ENCODE results near the gene FANCD2OS. TPM values are rescaled to one million over a fixed set of nuclear protein-coding genes. Genes with fewer than 3 reads are reported as not detected.

The FANCD2OS gene
- total RNA-seq, 4 donors from 2014 or later: not detected

GRCh38 chr3:10150987-10151386 is 42.9 kb upstream of the FANCD2OS start:
- no peak overlapping the region for H3K4me3 ChIP-seq (ENCODE audit: low read depth, poor library complexity, severe bottlenecking)
- no peak for TF ChIP-seq POLR2A (IDR thresholded peaks at IDR 0.05)
- no peak for TF ChIP-seq CTCF (IDR thresholded peaks at IDR 0.05)
- no peak for DNase-seq (ENCODE audit: low spot score in 2 of 2)
- 75 to 80% methylated on average over 6 of the region's 6 CpGs for WGBS, 2 donors
- intact Hi-C loops (cut with DNase I; ENCODE audit: low total_unique reads): no loop called here

- 89 to 94% methylated on average over 8 of the region's 8 CpGs for WGBS, 2 donors
- DNase-seq (ENCODE audit: low spot score in 2 of 2): no peak
- intact Hi-C loops (cut with DNase I; ENCODE audit: low total_unique reads): loop anchor here (10.0 kb wide), 1 partner anchor 66 kb away; no protein-coding TSS in a partner anchor
- no peak overlapping the region for H3K4me3 ChIP-seq (ENCODE audit: low read depth, poor library complexity, severe bottlenecking)
- TF ChIP-seq POLR2A (IDR thresholded peaks at IDR 0.05) (no peak), CTCF (IDR thresholded peaks at IDR 0.05) (no peak)
These were observed 41.2 kb upstream of the FANCD2OS start for GRCh38 chr3:10149226-10149625.

GRCh38 chr3:10145685-10146084 is 37.6 kb upstream of the FANCD2OS start:
- 79 to 85% methylated on average over 4 of the region's 4 CpGs for WGBS, 2 donors
- no peak overlapping the region for H3K4me3 ChIP-seq (ENCODE audit: low read depth, poor library complexity, severe bottlenecking)
- intact Hi-C loops (cut with DNase I; ENCODE audit: low total_unique reads): loop anchor here (10.0 kb wide), 1 partner anchor 69 kb away; no protein-coding TSS in a partner anchor
- TF ChIP-seq POLR2A (IDR thresholded peaks at IDR 0.05) (no peak), CTCF (IDR thresholded peaks at IDR 0.05) (no peak)
- DNase-seq (ENCODE audit: low spot score in 2 of 2): no peak

- peak in 1 of 2 donors; percentile 87 for DNase-seq (ENCODE audit: low spot score in 2 of 2)
- 72 to 73% methylated on average over 29 of the region's 29 CpGs for WGBS, 2 donors
These were observed 34.9 kb upstream of the FANCD2OS start for GRCh38 chr3:10142707-10143560.

GRCh38 chr3:10140996-10141546 is 33.0 kb upstream of the FANCD2OS start:
- TF ChIP-seq CTCF (IDR thresholded peaks at IDR 0.05) (no peak), POLR2A (IDR thresholded peaks at IDR 0.05) (no peak)
- WGBS, 2 donors: 86 to 87% methylated on average over 23 of the region's 23 CpGs
- no peak for DNase-seq (ENCODE audit: low spot score in 2 of 2)
- intact Hi-C loops (cut with DNase I; ENCODE audit: low total_unique reads): loop anchor here (10.0 kb wide), 1 partner anchor 74 kb away; no protein-coding TSS in a partner anchor
- no peak overlapping the region for H3K4me3 ChIP-seq (ENCODE audit: low read depth, poor library complexity, severe bottlenecking)

More at GRCh38 chr3:10142707-10143560, 34.9 kb upstream of the FANCD2OS start:
- peak overlapping the region; percentile 55 for H3K4me3 ChIP-seq (ENCODE audit: low read depth, poor library complexity, severe bottlenecking)
- intact Hi-C loops (cut with DNase I; ENCODE audit: low total_unique reads): loop anchor here (10.0 kb wide), 1 partner anchor 72 kb away; no protein-coding TSS in a partner anchor
- TF ChIP-seq CTCF (IDR thresholded peaks at IDR 0.05): no peak
- TF ChIP-seq POLR2A (IDR thresholded peaks at IDR 0.05): no peak
